Measurements from ENCODE around the gene STXBP6.

GRCh38 chr14:24802236-24802635 lies 247.7 kb downstream of the STXBP6 start:
- no peak for TF ChIP-seq CTCF (IDR thresholded peaks at IDR 0.05; ENCODE audit: insufficient read depth, low read depth, low read length)
- TF ChIP-seq EZH2 (IDR thresholded peaks at IDR 0.05; ENCODE audit: insufficient read depth, low read length) = no peak

Data from astrocyte (in vitro differentiated cells and primary cell).